Activated T-cell treated with anti-CD3 and anti-CD28 coated beads for 1 hour (primary cell): ENCODE data around the gene SSR2.
"Not testable (repeated sequence)": the region's sequence is repeated elsewhere in the genome, so short reads cannot be mapped to it uniquely, and the experiment has no call there.

ENCODE experiments used
- DNase-seq: peaks from one replicate; pipeline ENCODE4 v3.0.0-alpha.2; 2020; ENCODE audit warnings: low read depth

The SSR2 gene

GRCh38 chr1:156048663-156049258 lies 28.0 kb upstream of the SSR2 start:
- DNase-seq: no peak

- DNase-seq: no peak
Measured at GRCh38 chr1:156045076-156045475, 24.3 kb upstream of the SSR2 start.

- no peak for DNase-seq
Measured at GRCh38 chr1:156042828-156043227, 22.1 kb upstream of the SSR2 start.

GRCh38 chr1:156034991-156035390 lies 14.2 kb upstream of the SSR2 start:
- DNase-seq: not testable (repeated sequence)

- DNase-seq: no peak
Measured at GRCh38 chr1:156033011-156033410, 12.3 kb upstream of the SSR2 start.

- DNase-seq: no peak
Measured at GRCh38 chr1:156026588-156026987, 5.8 kb upstream of the SSR2 start.

GRCh38 chr1:156025876-156026275 lies 5.1 kb upstream of the SSR2 start:
- no peak for DNase-seq

GRCh38 chr1:156024801-156025200 lies 4.0 kb upstream of the SSR2 start:
- DNase-seq: no peak

- DNase-seq: no peak
Measured at GRCh38 chr1:156021954-156022353, 1.2 kb upstream of the SSR2 start.

GRCh38 chr1:156021093-156021428 lies 310 bp upstream of the SSR2 start:
- no peak for DNase-seq

- DNase-seq: no peak
Measured at GRCh38 chr1:156019946-156020292, 832 bp downstream of the SSR2 start.

GRCh38 chr1:156014829-156015228 lies 5.9 kb downstream of the SSR2 start:
- DNase-seq: no peak

- DNase-seq: no peak
Measured at GRCh38 chr1:156012051-156012817, 8.5 kb downstream of the SSR2 start.

GRCh38 chr1:156009404-156009803 lies 11.3 kb downstream of the SSR2 start:
- no peak for DNase-seq

GRCh38 chr1:156006666-156007376 lies 13.9 kb downstream of the SSR2 start:
- no peak for DNase-seq

- DNase-seq: no peak
Measured at GRCh38 chr1:156004843-156005584, 15.7 kb downstream of the SSR2 start.

GRCh38 chr1:156003923-156004188 lies 16.9 kb downstream of the SSR2 start:
- DNase-seq: no peak

- no peak for DNase-seq
Measured at GRCh38 chr1:156002188-156002911, 18.4 kb downstream of the SSR2 start.

- DNase-seq: no peak
Measured at GRCh38 chr1:156001662-156002171, 19.0 kb downstream of the SSR2 start.

GRCh38 chr1:156001021-156001661 lies 19.6 kb downstream of the SSR2 start:
- DNase-seq: no peak

GRCh38 chr1:155999964-156000363 lies 20.8 kb downstream of the SSR2 start:
- no peak for DNase-seq

GRCh38 chr1:155996166-155996565 lies 24.6 kb downstream of the SSR2 start:
- DNase-seq: no peak
